DND-41 (cell line): ENCODE data around the gene TRNP1.

Experiments
- EZH2 ChIP-seq: IDR thresholded peaks from 3 replicates; pipeline ENCODE4 v1.6.1; 2012; ENCODE audit warnings: borderline replicate concordance, low read depth, mild to moderate bottlenecking, moderate library complexity, low read length, inconsistent platforms; ENCODE audit not compliant: severe bottlenecking
- TF ChIP-seq, protein P1 (sequence below): IDR thresholded peaks from 2 replicates; pipeline ENCODE4 v1.5.1; 2012; ENCODE audit warnings: borderline replicate concordance, low read length, moderate library complexity, mild to moderate bottlenecking; ENCODE audit not compliant: poor library complexity, severe bottlenecking; ENCODE audit errors: extremely low read depth

DNA sequence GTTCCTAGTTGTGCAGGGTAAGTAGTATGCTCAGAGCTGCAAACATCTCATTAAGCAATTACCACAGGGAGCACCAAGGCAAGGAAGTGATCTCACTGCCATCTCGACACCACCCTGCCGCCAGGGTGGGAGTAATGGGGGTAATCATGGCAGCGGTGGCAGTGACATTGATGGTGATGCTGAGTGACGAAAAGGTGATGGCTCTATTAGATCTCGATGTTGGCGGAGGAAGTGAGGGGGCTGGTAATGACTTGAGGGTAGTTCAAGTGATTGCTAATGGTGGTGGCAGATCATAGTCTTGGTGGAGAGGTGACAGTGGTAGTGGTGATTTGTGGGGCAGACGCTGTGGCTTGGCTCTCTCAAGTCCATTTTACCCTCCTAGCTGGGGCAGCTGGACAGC is 44.5 kb downstream of the TRNP1 start:
- TF ChIP-seq, protein P1, sequence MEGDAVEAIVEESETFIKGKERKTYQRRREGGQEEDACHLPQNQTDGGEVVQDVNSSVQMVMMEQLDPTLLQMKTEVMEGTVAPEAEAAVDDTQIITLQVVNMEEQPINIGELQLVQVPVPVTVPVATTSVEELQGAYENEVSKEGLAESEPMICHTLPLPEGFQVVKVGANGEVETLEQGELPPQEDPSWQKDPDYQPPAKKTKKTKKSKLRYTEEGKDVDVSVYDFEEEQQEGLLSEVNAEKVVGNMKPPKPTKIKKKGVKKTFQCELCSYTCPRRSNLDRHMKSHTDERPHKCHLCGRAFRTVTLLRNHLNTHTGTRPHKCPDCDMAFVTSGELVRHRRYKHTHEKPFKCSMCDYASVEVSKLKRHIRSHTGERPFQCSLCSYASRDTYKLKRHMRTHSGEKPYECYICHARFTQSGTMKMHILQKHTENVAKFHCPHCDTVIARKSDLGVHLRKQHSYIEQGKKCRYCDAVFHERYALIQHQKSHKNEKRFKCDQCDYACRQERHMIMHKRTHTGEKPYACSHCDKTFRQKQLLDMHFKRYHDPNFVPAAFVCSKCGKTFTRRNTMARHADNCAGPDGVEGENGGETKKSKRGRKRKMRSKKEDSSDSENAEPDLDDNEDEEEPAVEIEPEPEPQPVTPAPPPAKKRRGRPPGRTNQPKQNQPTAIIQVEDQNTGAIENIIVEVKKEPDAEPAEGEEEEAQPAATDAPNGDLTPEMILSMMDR, result no peak
- no peak for TF ChIP-seq EZH2
